A549 (cell line): ENCODE measurements around the gene SPTBN5.

Experiments used
- HOXA7 ChIP-seq: fragments of 250-450 bp; sonication (Bioruptor Pico); IDR thresholded peaks from 2 replicates; pipeline ENCODE4 v1.5.0; 2020; ENCODE audit warnings: mild to moderate bottlenecking, moderate library complexity
- HOXB13 ChIP-seq: fragments of 250-450 bp; sonication (Bioruptor Pico); IDR thresholded peaks from 2 replicates; pipeline ENCODE4 v1.5.0; 2020; ENCODE audit warnings: low read depth, mild to moderate bottlenecking, moderate library complexity
- RCOR1 ChIP-seq: fragments of 150-350 bp; IDR thresholded peaks from 2 replicates; pipeline ENCODE4 v1.6.1; 2014; ENCODE audit warnings: antibody characterized with exemption, low read length, low read depth

GRCh38 chr15:41911691-41912345 lies 18.0 kb upstream of the SPTBN5 start:
- TF ChIP-seq HOXA7 (CRISPR knock-in tag) (no peak), RCOR1 (no peak), HOXB13 (CRISPR knock-in tag) (no peak)
